ENCODE data around the gene PDE2A.

The PDE2A gene

DNA sequence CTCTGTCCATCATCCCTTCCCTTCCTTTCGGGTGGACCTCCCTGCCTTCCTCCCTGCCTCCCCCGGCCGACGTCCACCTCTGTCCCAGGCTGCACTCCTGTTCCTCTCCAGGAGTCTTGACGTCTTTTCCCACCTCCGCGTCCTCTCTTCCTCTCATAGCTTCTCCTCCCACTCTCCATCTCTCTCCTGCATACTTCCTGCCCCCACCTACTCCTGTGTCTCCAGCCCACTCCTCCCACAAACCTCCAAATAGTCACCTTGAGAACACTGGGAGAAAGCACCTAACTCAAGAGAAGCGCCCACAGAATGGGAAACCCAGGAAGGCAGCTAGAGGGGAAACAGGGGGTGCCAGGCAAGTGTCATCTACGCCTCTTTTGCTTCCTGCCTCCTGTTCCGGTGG is 60.8 kb downstream of the PDE2A start:
- DNase-seq (ENCODE audit: low read depth), result no peak

DNA sequence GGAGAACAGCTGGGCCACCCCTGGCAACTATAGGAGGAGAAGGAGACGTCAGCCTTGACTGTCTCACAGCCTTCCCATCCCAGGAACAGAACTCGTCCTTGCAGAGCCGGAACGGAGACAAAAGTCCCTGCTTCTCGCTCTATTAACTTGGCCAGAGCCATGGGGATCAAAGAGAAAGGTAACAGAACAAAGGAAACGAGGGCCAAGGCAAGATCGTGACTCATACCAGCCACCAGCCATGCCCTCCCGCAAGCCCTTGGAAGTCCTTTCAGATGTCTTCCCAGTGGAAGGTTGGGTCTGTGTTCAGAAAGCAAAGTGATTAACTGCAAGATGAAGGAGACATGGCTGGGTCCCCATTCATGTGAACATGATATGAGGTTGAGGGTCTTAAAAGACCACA is 64.7 kb downstream of the PDE2A start:
- DNase-seq (ENCODE audit: low read depth), result no peak

DNA sequence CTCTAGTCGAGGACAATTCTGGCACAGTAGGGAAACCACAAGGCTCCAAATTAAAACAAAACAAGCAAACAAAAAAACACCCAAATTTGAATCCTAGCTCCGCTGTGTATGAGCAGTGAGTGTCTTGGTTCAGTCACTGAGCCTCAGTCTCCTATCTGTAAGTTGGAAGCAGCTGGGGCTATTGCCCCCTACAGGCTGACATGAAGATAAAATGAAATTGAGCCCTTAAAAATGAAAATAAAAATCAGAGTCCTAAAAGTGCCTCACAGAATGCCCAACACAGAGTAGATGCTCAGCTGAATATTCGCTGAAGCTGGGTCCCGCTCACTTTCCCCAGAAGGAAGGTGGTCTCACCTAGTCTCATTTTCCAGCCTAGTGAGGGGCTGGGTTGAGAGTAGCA is 65.2 kb downstream of the PDE2A start:
- no peak for DNase-seq (ENCODE audit: low read depth)

DNA sequence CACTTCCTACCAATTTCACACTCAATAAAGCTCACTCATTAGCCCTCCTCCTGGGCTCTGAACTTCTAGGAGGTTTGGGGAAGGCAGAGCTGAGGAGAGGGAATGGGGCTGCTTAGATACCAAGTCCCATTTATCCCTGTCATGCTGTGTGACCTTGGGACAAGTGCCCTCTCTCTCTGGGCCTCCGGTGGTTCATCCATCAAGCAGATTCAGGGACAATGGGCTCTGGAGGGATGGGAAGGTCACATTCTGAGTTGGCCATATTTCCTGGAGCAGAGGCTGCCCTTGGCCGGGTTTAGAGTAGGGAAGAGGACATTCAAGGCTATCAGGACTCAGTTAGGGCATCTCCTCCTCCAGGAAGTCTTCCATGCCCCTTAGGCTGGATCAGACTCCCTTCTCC is 66.7 kb downstream of the PDE2A start:
- DNase-seq (ENCODE audit: low read depth), result no peak

DNA sequence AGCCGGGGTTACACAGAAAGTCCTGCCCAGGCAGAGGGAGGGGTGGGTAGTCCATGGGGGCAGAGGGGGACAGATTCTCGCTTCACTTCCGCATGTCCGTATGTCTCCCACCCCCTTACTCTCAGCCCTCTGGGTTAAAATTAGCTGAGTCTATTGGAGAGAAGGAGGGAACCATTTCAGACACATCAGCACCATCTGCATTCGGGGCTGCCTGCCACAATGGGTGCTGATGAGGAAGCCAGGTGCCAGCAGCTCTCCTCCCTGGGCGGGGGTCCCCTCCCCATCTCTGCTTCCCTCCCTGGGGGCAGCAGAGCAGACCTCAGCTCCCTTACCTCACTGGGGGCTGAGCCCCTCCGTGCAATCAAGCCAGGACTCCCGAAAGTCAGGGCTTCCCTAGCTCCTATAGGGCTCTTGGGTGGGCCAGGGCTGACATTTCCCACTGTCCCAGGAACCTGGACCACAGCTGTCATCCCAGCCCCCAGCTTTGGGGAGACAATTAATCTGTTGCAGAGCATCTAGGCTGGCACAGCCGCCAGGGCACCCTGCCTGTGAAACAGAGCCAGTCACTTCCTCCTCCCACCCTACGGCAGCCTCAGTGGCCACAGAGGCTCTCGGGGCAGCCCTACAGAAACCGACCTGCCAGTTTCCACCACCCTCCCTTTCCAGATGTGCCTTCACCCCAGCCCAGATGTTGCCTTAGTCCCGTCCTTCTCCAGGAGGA is 67.3 kb downstream of the PDE2A start:
- no peak for DNase-seq (ENCODE audit: low read depth)

- DNase-seq (ENCODE audit: low read depth), result no peak
These were observed 68.1 kb downstream of the PDE2A start for GRCh38 chr11:72605973-72606747.

DNA sequence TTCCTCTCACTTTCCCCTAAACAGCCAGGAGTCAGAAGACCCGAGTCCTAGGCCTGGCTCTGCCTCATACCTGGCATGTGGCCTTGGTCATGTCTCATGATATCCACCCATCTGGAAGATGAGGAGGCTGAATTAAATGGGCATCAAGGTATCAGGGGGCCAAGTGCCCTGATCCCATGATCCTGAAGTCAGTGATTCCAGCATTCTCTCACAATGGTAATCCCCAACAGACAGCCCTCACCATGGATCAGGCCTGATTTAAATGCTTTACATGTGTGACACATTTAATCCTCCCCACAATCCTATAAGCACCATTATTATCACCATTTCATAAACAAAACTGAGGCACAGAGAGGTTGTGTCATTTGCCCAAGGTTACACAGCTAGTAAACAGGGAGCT is 70.0 kb downstream of the PDE2A start:
- DNase-seq (ENCODE audit: low read depth), result no peak

GRCh38 chr11:72602250-72602904 is 71.8 kb downstream of the PDE2A start:
- DNase-seq (ENCODE audit: low read depth), result no peak

DNA sequence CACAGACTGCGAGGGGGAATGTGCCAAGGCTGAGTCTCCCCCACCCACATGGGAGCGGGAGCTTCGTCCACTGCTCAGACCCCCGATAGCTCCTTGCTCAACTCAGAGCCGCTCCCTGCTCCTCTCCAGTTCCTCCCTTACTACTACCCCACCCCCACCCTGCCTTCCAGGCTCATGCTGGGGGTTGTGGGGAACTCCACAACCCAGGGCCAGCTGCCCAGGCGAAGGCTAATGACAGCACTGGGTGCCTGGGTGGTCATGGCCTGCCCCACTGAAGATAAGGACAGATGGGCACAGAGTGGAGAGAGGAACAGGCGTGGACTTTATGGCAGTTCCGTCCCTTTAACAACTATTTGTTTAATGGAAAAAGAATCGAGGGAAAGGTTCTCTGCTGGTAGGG is 73.7 kb downstream of the PDE2A start:
- DNase-seq (ENCODE audit: low read depth), result no peak

GRCh38 chr11:72599325-72600117 is 74.7 kb downstream of the PDE2A start:
- DNase-seq (ENCODE audit: low read depth), result no peak

DNA sequence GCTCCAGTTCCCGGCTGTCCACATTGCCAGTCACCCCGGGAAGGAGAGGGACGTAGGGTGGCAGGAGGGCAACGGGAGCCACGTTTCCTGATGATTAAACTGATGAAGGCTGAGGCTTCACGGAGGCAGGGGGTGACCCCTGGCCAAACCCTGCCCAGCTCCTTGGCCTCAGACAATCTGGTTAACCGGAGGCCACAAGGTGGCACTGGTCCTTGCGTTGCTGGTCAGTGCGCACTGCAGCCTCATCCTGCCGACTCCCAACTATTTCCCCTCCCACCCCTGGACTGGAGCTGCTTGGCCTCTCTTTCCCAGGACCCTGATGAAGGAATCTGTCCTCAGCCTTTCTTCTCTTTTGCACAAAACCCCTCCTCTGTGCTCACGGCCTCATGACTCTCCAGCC is 75.3 kb downstream of the PDE2A start:
- no peak for DNase-seq (ENCODE audit: low read depth)

GRCh38 chr11:72598466-72598865 is 75.8 kb downstream of the PDE2A start:
- DNase-seq (ENCODE audit: low read depth), result no peak

DNA sequence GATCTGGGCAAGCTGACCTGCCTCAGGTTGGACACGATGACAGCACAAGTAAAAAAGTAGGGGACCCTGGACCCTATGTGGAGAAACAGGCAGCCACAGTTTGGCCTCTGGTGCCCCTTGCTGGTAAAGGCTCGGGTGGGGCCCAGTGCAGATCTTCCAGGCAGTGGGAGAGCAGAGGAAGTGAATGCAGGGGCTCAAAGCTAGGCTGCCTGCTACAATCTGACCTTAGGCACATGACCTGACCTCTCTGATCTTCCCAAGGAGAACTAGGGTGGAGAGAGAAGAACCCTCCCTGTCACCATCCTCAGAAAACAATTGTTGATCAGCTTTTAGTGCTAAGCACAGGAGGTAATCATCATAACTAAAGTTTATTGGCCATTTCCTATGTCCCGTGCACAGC is 76.5 kb downstream of the PDE2A start:
- no peak for DNase-seq (ENCODE audit: low read depth)

GRCh38 chr11:72595292-72595684 is 78.9 kb downstream of the PDE2A start:
- no peak for DNase-seq (ENCODE audit: low read depth)

DNA sequence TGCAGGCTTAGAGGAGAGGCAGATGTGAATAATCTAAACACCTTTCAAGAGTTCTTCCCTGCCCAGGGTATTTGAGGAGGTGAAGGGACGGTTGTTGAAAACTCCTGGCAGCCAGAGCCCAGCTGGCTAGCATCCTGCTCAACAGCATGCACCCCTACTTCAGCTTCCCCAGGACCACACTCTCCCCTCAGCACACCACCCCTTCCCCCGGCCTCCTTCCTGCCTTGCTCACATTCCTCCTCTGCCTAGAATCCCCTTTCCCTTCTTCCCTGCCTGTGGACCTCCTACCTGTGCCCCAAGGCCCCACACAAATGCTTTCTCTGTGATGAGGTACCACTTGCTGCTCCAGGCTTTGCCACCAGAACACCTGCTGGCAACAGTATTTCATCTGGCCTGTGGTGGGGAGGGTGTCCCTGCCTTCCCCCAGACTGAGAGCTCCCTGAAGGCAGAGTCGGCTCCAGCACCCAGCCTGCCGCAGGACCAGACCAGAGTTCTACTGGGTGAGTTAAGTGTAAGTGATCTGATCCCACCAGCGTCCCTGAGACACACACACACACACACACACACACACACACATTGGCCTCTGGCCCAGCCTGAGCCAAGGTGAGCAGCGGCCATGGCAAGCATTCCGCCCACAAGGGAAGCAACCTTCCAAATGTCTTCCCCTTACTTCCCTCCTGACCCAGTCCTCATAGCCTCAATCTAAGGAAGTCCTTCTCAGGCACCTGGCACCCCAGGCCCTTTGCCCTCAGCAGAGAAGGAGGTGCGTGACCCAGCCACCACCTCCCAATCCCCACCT is 79.5 kb downstream of the PDE2A start:
- DNase-seq (ENCODE audit: low read depth), result no peak

- DNase-seq (ENCODE audit: low read depth), result no peak
These were observed 81.3 kb downstream of the PDE2A start for GRCh38 chr11:72592698-72593495.

DNA sequence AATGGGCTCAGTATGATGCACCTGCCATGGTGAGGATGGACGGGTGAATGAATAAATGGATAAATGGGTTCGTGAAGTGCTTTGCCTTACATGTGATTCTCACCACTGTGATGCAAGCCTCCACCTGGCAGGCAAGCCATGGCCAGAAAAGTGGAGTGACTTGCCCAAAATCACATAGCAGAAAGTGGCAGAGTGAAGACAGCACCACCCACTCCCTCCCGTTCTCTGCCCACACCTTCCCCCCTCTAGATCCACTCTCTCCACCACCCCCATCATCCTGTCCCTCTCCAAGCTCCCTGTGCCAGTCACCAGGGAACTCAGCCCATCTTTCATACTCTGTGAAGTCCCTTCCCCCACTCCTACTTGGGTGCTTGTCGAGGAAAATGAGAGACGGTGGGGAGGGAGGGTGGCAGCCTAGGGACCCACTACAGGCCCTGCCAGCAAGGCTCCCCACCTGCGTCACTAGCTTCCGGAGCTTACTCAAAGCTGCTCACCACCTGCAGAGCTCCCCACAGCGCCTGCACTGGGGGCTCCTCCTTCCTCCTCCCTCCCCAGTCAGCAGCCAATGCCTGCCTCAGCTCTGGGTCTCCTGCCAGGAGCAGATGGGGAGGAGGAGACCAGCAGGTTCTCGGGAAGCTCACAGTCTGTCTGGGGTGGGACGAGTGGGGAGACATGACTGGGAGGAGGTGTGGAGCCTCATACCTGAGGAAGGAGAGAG is 82.3 kb downstream of the PDE2A start:
- DNase-seq (ENCODE audit: low read depth), result no peak

GRCh38 chr11:72591023-72591422 is 83.2 kb downstream of the PDE2A start:
- no peak for DNase-seq (ENCODE audit: low read depth)

GRCh38 chr11:72589802-72590761 is 84.1 kb downstream of the PDE2A start:
- no peak for DNase-seq (ENCODE audit: low read depth)

Data from GM04503 (cell line).